Left lung (tissue), 10 donors: ENCODE data around the gene DGUOK. TPM values are rescaled to one million over a fixed set of nuclear protein-coding genes. Genes with fewer than 3 reads are reported as not detected.

Source experiments
- ATAC-seq: fragments of 200-7000 bp; cut with Tn5 transposase; one replicate; pipeline ENCODE4 v1.9.1; 2020; ENCODE audit warnings: moderate library complexity
- DNase-seq, 4 donors: peaks; one replicate each; pipeline ENCODE4 v3.0.0-alpha.2; 2013 to 2020
- H3K27ac ChIP-seq, 2 donors: fragments of 200-600 bp; sonication (generic) in 1 of 2; one replicate each; pipeline versions ENCODE4 v1.5.0 to v1.8.0; 2020 to 2021
- H3K27me3 ChIP-seq, 2 donors: fragments of 200-600 bp; sonication (generic) in 1 of 2; one replicate each; pipeline versions ENCODE4 v1.5.0 to v1.8.0; 2020 to 2021
- H3K36me3 ChIP-seq, 2 donors: fragments of 200-600 bp; sonication (generic) in 1 of 2; one replicate each; pipeline versions ENCODE4 v1.5.0 to v1.8.0; 2020 to 2021
- H3K4me1 ChIP-seq, 2 donors: fragments of 200-600 bp; one replicate each; pipeline ENCODE4 v1.8.0; 2021
- H3K4me3 ChIP-seq, 2 donors: fragments of 200-600 bp; sonication (generic) in 1 of 2; one replicate each; pipeline versions ENCODE4 v1.5.0 to v1.8.0; 2020 to 2021; ENCODE audit warnings: mild to moderate bottlenecking in 1 of 2
- H3K9me3 ChIP-seq, 2 donors: fragments of 200-600 bp; sonication (generic) in 1 of 2; one replicate each; pipeline versions ENCODE4 v1.5.0 to v1.8.0; 2020 to 2021
- intact Hi-C, 2 donors: fragments of 100-400 bp; cut with DNase I; formaldehyde crosslinking; loops; one replicate each; pipeline versions ENCODE4 v1.11.2 to v1.14.2; 2022
- polyA plus RNA-seq, 6 donors: library from polyadenylated mRNA; unstranded; fragments of 120-200 nt; gene quantifications; one replicate each; pipeline ENCODE4 v1.2.1, GENCODE V29; 2013; ENCODE audit not compliant: insufficient read length in 6 of 6
- total RNA-seq, 2 donors: library from RNA; stranded (reverse); fragmentation: NEBNext Ultra II Directional; extraction: Animal tissue kit (Norgen Biotek cat#: 25700); gene quantifications; one replicate each; pipeline ENCODE4 v1.2.1, GENCODE V29; 2021
- TF ChIP-seq, protein P1 (sequence below), 2 donors: fragments of 200-600 bp; sonication (generic) in 1 of 2; IDR thresholded peaks; one replicate each; pipeline versions ENCODE4 v1.5.0 to v1.8.0; 2021; ENCODE audit warnings: antibody characterized with exemption in 2 of 2
- donor health status: DM: no; HTN: yes; CAD: no.
- donor health status: DM: no; HTN: no; CAD: no.

The DGUOK gene
- total and polyA plus RNA-seq, 8 donors = 32.1 to 64.5 (median 60.3) TPM

DNA sequence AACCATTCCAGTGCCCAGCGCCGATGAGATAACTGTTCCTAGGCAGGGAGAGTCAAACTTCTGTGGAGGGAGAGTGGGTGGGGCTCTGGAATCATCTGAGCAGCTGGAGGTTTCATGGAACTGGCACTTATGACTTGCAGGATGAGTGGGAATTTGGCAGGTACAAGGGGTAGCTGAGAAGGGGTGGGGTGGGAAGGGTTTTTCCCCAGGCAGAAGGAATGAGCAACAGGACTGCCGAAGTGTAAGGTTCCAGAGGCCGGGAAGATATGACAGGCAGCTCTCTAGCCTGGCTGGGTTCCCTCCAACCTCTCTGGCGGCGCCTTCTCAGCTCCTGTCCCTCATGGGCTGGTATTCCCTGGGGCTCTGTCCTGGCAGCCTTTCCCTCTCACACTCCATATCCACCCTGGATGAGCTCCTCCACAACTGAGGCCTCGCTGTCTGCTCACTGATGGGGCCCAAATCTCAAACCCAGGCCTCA is 55.5 kb downstream of the DGUOK start:
- Histone ChIP-seq H3K4me1 (peaks cover 25 to 79% of the 10 kb centered on the region in 2 donors), H3K36me3 (peaks cover 0 to 10% of the 10 kb centered on the region in 2 donors), H3K4me3 (peak overlapping the region in 1 of 2 donors; percentile 38), H3K27ac (peak overlapping the region in 1 of 2 donors; percentile 93), H3K9me3 (no peaks in the 10 kb centered on the region), H3K27me3 (no peaks in the 10 kb centered on the region)
- intact Hi-C loops = loop anchor here in 1 of 2 donors (10.0 kb wide), 1 partner anchor 57 kb away; the partner anchor contains the start of gene DGUOK
- no peak for DNase-seq
- ATAC-seq = peak; percentile 1
- TF ChIP-seq, protein P1, sequence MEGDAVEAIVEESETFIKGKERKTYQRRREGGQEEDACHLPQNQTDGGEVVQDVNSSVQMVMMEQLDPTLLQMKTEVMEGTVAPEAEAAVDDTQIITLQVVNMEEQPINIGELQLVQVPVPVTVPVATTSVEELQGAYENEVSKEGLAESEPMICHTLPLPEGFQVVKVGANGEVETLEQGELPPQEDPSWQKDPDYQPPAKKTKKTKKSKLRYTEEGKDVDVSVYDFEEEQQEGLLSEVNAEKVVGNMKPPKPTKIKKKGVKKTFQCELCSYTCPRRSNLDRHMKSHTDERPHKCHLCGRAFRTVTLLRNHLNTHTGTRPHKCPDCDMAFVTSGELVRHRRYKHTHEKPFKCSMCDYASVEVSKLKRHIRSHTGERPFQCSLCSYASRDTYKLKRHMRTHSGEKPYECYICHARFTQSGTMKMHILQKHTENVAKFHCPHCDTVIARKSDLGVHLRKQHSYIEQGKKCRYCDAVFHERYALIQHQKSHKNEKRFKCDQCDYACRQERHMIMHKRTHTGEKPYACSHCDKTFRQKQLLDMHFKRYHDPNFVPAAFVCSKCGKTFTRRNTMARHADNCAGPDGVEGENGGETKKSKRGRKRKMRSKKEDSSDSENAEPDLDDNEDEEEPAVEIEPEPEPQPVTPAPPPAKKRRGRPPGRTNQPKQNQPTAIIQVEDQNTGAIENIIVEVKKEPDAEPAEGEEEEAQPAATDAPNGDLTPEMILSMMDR (IDR thresholded peaks at IDR 0.05) = no peak

DNA sequence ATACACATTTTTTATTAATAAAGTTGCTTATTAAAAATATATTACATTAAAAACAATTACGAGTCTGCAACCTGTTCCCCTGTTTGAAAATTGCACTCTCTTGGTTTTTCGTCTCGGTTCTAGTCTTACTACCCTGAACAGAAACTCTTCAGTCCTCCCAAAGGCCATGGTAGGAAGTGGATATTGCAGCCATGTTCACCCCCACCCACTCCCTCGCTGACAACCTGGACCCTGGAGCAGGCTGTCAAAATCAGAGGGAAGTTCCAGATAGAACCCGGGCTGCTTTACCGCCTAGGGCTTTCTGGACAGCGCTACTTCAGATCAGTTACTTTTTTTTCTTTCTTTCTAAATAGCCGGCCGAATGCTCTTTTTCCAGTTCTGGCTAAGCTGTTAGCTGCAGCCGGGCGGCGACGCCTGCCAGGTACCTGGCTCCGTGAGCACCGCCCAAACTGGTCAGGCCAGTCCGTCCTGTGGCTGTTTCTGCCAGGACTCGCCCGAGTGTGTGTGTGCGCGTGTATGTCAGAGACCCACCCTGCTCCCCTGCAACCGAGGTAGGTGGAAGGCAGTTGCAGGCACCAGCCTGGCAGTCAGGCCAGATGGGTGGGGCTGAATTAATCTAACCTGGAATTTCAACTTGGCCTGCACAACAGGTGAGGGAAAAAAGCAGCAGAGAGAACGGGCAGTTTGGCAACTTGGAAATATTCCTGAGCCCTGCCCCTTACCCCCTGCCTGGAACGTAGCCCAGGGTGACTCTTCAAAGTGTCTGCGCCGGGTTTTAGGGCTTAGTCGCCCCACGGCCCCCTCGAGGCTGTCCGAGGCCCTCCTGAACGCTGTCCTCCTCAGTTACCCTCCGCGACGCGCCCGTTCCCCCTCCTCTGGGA is 56.9 kb downstream of the DGUOK start:
- Histone ChIP-seq H3K4me1 (peaks cover 39 to 90% of the 10 kb centered on the region in 2 donors), H3K27me3 (no peaks in the 10 kb centered on the region), H3K27ac (peak overlapping the region; percentile 90 to 93), H3K4me3 (peak overlapping the region; percentile 53 to 65), H3K36me3 (peaks cover 0 to 10% of the 10 kb centered on the region in 2 donors), H3K9me3 (no peaks in the 10 kb centered on the region)
- intact Hi-C loops = loop anchor here in 1 of 2 donors (10.0 kb wide), 1 partner anchor 59 kb away; the partner anchor contains the start of gene DGUOK
- TF ChIP-seq, protein P1 (IDR thresholded peaks at IDR 0.05) = no peak
- DNase-seq (peak in 3 of 4 donors; percentile 91 to 94 (median 93)), ATAC-seq (peak; percentile 76)

DNA sequence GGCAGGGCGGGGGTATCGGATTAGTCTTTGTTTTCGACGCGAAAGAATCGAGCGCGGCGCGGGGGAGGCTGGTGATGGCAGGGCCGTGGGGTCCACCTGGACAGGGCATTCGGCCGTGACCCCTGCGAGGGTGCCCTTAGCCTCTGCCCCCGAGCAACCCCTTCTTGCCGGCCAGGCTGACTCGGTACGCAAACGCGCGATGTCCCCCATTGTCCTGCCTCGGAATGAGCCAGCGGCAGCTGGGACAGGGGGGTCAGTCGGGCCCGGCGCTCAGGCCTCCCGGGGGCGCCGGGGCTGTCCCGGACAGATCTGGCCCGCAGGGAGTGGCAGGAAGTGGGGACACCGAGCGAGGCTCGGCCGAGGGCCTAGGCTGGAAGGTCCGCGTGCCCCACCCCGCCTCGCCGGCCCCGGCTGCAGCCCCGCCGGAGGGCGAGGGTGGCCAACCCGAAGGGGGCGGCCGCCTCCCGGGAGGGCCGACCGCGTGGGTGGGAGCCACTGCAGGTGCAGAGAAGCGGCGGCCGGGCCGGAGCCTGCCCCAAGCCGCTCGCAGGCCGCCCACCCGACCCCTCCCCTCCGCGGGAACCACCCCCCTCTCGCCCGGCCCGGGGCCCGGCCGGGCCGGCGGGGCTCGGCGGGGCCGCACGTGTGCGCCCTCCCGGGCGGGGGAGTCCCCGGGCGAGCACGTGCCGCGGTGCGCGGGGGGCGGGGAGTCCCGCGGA is 57.7 kb downstream of the DGUOK start, which contains the start of gene TET3:
Gene TET3, plus strand, starts transcription at position 708 of the 719 bp plus-strand sequence. CDS start 1,494 bp downstream, outside the sequence.
- intact Hi-C loops = loop anchor here in 1 of 2 donors (10.0 kb wide), 1 partner anchor 60 kb away; the partner anchor contains the start of gene DGUOK
- peak in 3 of 4 donors; percentile 61 to 94 (median 74) for DNase-seq
- peaks cover 0 to 10% of the 10 kb centered on the region in 2 donors for H3K36me3 ChIP-seq
- H3K27ac ChIP-seq = peak within 1 kb of the TSS; percentile 90 to 93
- H3K9me3 ChIP-seq = no peaks in the 10 kb centered on the region
- TF ChIP-seq, protein P1 (IDR thresholded peaks at IDR 0.05) = no peak
- no peaks in the 10 kb centered on the region for H3K27me3 ChIP-seq
- H3K4me3 ChIP-seq = peak within 1 kb of the TSS; percentile 53 to 65
- peaks cover 35 to 90% of the 10 kb centered on the region in 2 donors for H3K4me1 ChIP-seq
- peak; percentile 27 for ATAC-seq

DNA sequence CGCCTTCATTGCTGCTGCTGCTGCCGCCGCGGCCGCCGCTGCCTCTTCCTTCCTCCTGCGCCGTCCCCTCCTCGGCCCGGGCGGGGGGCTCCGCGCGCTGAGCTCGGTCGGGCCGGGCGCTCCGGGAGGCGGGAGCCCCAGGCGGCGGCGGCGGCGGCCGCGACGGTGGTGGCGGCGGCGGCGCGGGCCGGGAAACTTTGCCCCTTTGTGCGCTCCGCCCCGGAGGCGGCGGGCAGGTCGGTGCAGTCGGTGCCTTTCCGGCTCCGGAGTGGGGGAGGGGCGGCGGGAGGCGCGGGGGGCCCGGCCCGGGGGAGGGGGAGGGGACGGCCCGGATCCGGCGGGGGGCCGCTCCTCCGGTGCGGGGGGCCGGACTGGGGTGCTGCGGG is 58.2 kb downstream of the DGUOK start:
- TF ChIP-seq, protein P1 (IDR thresholded peaks at IDR 0.05) = no peak
- ATAC-seq = no peak
- intact Hi-C loops = loop anchor here in 1 of 2 donors (10.0 kb wide), 1 partner anchor 60 kb away; the partner anchor contains the start of gene DGUOK
- H3K4me1 ChIP-seq = peaks cover 33 to 90% of the 10 kb centered on the region in 2 donors
- peak overlapping the region; percentile 90 to 93 for H3K27ac ChIP-seq
- peak in 1 of 4 donors; percentile 55 for DNase-seq
- H3K36me3 ChIP-seq = peaks cover 0 to 10% of the 10 kb centered on the region in 2 donors
- H3K27me3 ChIP-seq = no peaks in the 10 kb centered on the region
- H3K4me3 ChIP-seq = peak overlapping the region; percentile 53 to 65
- H3K9me3 ChIP-seq = no peaks in the 10 kb centered on the region
